KMS-11 (cell line): ENCODE data around the gene LRIT3.
A peak's percentile ranks its signal among the peaks of the same experiment; 100 is the strongest.

Experiments
- H2AFZ ChIP-seq: fragments of 200-600 bp; sonication (generic); 2 replicates; pipeline ENCODE4 v1.6.1; 2016; ENCODE audit warnings: antibody characterized with exemption, mixed run types, low read depth
- H3K27ac ChIP-seq: fragments of 200-600 bp; sonication (generic); 2 replicates; pipeline ENCODE4 v1.6.1; 2016; ENCODE audit warnings: mild to moderate bottlenecking, mixed run types
- H3K27me3 ChIP-seq: fragments of 200-600 bp; sonication (generic); 2 replicates; pipeline ENCODE4 v1.6.1; 2017; ENCODE audit warnings: mild to moderate bottlenecking, low read depth, mixed run types, moderate library complexity; ENCODE audit not compliant: insufficient read depth
- H3K36me3 ChIP-seq: fragments of 200-600 bp; sonication (generic); 2 replicates; pipeline ENCODE4 v1.6.1; 2017; ENCODE audit warnings: mild to moderate bottlenecking, mixed run types; ENCODE audit not compliant: insufficient read depth
- H3K4me1 ChIP-seq: fragments of 200-600 bp; sonication (generic); 2 replicates; pipeline ENCODE4 v1.6.1; 2016; ENCODE audit warnings: mild to moderate bottlenecking, low read depth, mixed run types; ENCODE audit not compliant: poor library complexity, severe bottlenecking
- H3K4me2 ChIP-seq: fragments of 200-600 bp; sonication (generic); 2 replicates; pipeline ENCODE4 v1.7.0; 2016; ENCODE audit warnings: mild to moderate bottlenecking, mixed run types
- H3K4me3 ChIP-seq: fragments of 200-600 bp; sonication (generic); IDR thresholded peaks from 2 replicates; pipeline ENCODE4 v1.6.1; 2017; ENCODE audit warnings: low read depth, low read length, mixed read lengths; ENCODE audit not compliant: insufficient read depth
- H3K79me2 ChIP-seq: fragments of 200-600 bp; sonication (generic); 2 replicates; pipeline ENCODE4 v1.6.1; 2016; ENCODE audit warnings: low read depth, mixed run types; ENCODE audit not compliant: insufficient read depth
- H3K9ac ChIP-seq: fragments of 200-600 bp; sonication (generic); 2 replicates; pipeline ENCODE4 v1.6.1; 2016; ENCODE audit warnings: mild to moderate bottlenecking, mixed run types
- H4K20me1 ChIP-seq: fragments of 200-600 bp; sonication (generic); 2 replicates; pipeline ENCODE4 v1.6.1; 2016; ENCODE audit warnings: mild to moderate bottlenecking, mixed run types; ENCODE audit not compliant: insufficient read depth
- CTCF ChIP-seq: fragments of 200-600 bp; sonication (generic); conservative IDR thresholded peaks from 2 replicates; pipeline ENCODE4 v1.6.1; 2017; ENCODE audit warnings: low read depth, mild to moderate bottlenecking, antibody characterized with exemption, low read length, moderate library complexity, mixed read lengths

The LRIT3 gene

DNA sequence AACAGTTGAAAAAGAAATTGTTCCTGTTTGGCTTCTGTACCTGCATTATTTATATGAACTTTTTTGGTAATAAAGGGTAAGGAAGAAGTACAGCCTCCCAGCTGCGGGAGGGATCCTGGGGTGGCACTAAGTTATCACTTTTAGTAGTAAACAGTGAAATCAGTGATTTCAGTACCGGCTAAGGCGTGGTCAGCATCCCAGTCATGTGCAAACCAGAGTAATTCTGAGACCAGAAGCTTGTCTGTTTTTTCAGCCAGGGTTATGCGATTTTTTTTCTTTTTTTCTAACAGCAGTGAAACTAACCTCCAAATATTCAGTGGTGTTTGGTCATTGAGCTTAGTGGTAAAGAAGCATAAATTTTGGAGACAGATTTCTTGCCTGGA lies 68.1 kb downstream of the LRIT3 start:
- Histone ChIP-seq H3K79me2 (no peaks in the 10 kb centered on the region), H3K27ac (peak overlapping the region; percentile 19; the same call in 1 of the 2 replicates), H3K27me3 (no peaks in the 10 kb centered on the region), H3K4me3 (no peak overlapping the region), H3K36me3 (no peaks in the 10 kb centered on the region), H2AFZ (peak overlapping the region; percentile 61), H3K9ac (no peak overlapping the region), H3K4me1 (peaks cover 30% of the 10 kb centered on the region), H4K20me1 (no peaks in the 10 kb centered on the region), H3K4me2 (peak overlapping the region; percentile 14)
- TF ChIP-seq CTCF: no peak

DNA sequence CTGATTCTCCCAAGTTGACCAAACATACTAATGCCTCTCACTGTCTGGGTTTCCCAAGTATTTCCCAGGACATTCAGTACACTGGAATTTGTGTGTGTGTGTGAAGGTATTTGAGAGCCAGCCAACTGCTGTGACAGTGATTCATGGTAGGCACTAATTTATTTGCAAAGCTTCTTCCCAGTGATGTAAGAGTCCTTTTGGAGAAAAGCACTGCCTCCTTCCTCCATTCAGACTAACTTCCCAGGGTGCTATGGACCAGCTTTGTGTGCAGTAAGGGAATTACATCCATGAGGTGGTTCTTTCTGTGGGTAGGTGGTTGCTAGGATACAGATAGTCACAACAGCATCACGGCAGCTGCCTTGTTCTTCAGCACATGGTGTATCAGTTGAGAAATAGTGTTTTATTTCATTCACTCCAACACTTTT lies 73.5 kb downstream of the LRIT3 start:
- Histone ChIP-seq H3K79me2 (no peaks in the 10 kb centered on the region), H3K27ac (no peak overlapping the region), H3K9ac (no peak overlapping the region), H2AFZ (no peak overlapping the region), H3K4me2 (no peak overlapping the region), H4K20me1 (no peaks in the 10 kb centered on the region), H3K36me3 (no peaks in the 10 kb centered on the region), H3K4me1 (peaks cover 9% of the 10 kb centered on the region), H3K4me3 (no peak overlapping the region), H3K27me3 (no peaks in the 10 kb centered on the region)
- no peak for TF ChIP-seq CTCF
